ENCODE data around the gene NPAS3. TPM values are rescaled to one million over a fixed set of nuclear protein-coding genes. Genes with fewer than 3 reads are reported as not detected.

NPAS3 gene
- total RNA-seq, 1 experiment from 2014 or later, result not detected

DNA sequence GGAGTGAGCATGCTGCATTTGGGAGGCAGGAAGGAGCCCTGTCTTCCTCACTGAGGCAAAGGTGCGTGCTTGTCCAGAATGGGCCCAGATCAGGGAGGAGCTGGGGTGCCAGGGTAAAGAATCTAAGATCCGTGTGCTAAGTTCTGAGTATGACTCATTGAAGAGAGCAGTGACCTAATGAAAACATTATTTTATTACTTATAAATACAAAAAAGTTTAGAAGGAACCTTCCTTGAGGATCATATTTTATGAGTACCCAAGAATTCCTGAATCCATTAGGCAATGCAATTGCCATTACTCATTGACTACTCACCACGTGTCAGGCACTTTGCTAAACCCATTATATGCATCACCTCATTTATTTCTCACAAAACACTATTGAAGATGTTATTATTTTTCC lies 747.5 kb downstream of the NPAS3 start:
- peak in 1 of 2 experiments; percentile 86 for DNase-seq
- ChIA-PET POLR2A (ENCODE audit: unreplicated experiment) (no interaction called here), CTCF (no interaction called here)
- no peaks in the 10 kb centered on the region for H3K36me3 ChIP-seq (ENCODE audit: low read depth)
- no peak overlapping the region for H2AFZ ChIP-seq
- 0 out of 2 replicates have a peak, but pooled peaks cover 7% of the 10 kb centered on the region for H3K4me1 ChIP-seq (replicated peaks; ENCODE audit: insufficient read depth)
- no peaks in the 10 kb centered on the region for H3K9me2 ChIP-seq (ENCODE audit: insufficient read depth)
- H4K20me1 ChIP-seq (ENCODE audit: insufficient read depth), result no peaks in the 10 kb centered on the region
- H3K4me3 ChIP-seq, result no peak overlapping the region
- no peak overlapping the region; the same call in 1 of the 2 replicates for H3K4me2 ChIP-seq
- BruUV-seq (replicated peaks), result no TSS peak
- H3K79me2 ChIP-seq (ENCODE audit: low read depth), result no peaks in the 10 kb centered on the region
- intact Hi-C loops (cut with micrococcal nuclease; ENCODE audit: unreplicated experiment), result no loop called here
- 0 out of 2 replicates have a peak, but pooled peaks cover 8% of the 10 kb centered on the region for H3F3A ChIP-seq (ENCODE audit: insufficient read depth, low read depth)
- no peak overlapping the region for H3K27ac ChIP-seq
- TF ChIP-seq, protein P1, sequence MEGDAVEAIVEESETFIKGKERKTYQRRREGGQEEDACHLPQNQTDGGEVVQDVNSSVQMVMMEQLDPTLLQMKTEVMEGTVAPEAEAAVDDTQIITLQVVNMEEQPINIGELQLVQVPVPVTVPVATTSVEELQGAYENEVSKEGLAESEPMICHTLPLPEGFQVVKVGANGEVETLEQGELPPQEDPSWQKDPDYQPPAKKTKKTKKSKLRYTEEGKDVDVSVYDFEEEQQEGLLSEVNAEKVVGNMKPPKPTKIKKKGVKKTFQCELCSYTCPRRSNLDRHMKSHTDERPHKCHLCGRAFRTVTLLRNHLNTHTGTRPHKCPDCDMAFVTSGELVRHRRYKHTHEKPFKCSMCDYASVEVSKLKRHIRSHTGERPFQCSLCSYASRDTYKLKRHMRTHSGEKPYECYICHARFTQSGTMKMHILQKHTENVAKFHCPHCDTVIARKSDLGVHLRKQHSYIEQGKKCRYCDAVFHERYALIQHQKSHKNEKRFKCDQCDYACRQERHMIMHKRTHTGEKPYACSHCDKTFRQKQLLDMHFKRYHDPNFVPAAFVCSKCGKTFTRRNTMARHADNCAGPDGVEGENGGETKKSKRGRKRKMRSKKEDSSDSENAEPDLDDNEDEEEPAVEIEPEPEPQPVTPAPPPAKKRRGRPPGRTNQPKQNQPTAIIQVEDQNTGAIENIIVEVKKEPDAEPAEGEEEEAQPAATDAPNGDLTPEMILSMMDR (conservative IDR thresholded peaks at IDR 0.05), result no peak
- no peak for TF ChIP-seq EZH2 (IDR thresholded peaks at IDR 0.05; ENCODE audit: low read depth)
- H3K27me3 ChIP-seq (ENCODE audit: insufficient read depth, low read depth), result no peaks in the 10 kb centered on the region
- H3K9me3 ChIP-seq (ENCODE audit: insufficient read depth, low read depth), result no peaks in the 10 kb centered on the region

DNA sequence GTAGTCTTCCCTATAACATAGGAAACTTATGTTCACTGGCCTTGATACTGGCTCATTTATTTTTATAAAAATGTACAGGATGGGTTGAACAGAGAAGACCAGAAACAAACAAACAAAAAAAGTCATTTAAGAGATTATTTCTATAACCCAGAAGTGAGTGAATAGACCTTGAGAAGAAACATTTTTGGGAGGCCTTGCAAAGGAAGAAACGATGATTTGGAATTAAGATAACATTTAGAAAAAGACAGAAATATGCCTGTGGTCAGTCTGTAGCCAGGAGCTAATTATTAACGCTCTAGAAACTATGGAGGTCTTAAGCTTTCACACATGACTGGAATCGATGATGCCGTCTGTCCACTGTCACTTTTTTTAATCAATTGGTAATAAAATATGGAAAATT lies 748.2 kb downstream of the NPAS3 start:
- no peak for TF ChIP-seq EZH2 (IDR thresholded peaks at IDR 0.05; ENCODE audit: low read depth)
- TF ChIP-seq, protein P1 (conservative IDR thresholded peaks at IDR 0.05), result no peak
- H3K27ac ChIP-seq, result no peak overlapping the region
- no peaks in the 10 kb centered on the region for H3K9me3 ChIP-seq (ENCODE audit: insufficient read depth, low read depth)
- H3K36me3 ChIP-seq (ENCODE audit: low read depth), result no peaks in the 10 kb centered on the region
- H3K4me1 ChIP-seq (replicated peaks; ENCODE audit: insufficient read depth), result 0 out of 2 replicates have a peak, but pooled peaks cover 7% of the 10 kb centered on the region
- no peak overlapping the region for H3K4me3 ChIP-seq
- intact Hi-C loops (cut with micrococcal nuclease; ENCODE audit: unreplicated experiment), result no loop called here
- no peak for DNase-seq
- no peaks in the 10 kb centered on the region for H3K9me2 ChIP-seq (ENCODE audit: insufficient read depth)
- no peaks in the 10 kb centered on the region for H3K79me2 ChIP-seq (ENCODE audit: low read depth)
- H3K4me2 ChIP-seq, result no peak overlapping the region
- no peaks in the 10 kb centered on the region for H4K20me1 ChIP-seq (ENCODE audit: insufficient read depth)
- BruUV-seq (replicated peaks), result no TSS peak
- 0 out of 2 replicates have a peak, but pooled peaks cover 8% of the 10 kb centered on the region for H3F3A ChIP-seq (ENCODE audit: insufficient read depth, low read depth)
- CTCF ChIA-PET, result no interaction called here
- POLR2A ChIA-PET (ENCODE audit: unreplicated experiment), result no interaction called here
- no peaks in the 10 kb centered on the region for H3K27me3 ChIP-seq (ENCODE audit: insufficient read depth, low read depth)
- H2AFZ ChIP-seq, result no peak overlapping the region

DNA sequence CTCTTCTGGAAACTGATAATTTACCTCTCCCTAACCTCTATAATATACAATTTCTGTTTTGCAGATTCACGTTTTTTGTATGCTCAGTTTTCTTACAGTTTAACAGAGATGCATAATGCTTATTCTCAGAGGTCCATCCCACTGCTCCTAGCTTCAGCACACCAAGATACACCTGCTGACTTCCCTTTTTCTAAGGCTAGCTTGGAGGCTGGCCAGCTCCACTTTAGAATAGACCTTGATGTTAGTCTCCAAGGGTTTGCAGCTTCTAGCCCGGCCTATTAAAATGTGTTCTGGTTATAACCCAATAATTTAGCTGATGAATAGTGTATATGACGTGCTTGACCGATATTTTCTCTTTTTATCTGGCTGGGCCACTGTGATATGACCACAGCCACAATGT lies 751.0 kb downstream of the NPAS3 start:
- H3K36me3 ChIP-seq (ENCODE audit: low read depth), result no peaks in the 10 kb centered on the region
- H3K79me2 ChIP-seq (ENCODE audit: low read depth), result no peaks in the 10 kb centered on the region
- intact Hi-C loops (cut with micrococcal nuclease; ENCODE audit: unreplicated experiment), result no loop called here
- H3K27me3 ChIP-seq (ENCODE audit: insufficient read depth, low read depth), result no peaks in the 10 kb centered on the region
- CTCF ChIA-PET, result no interaction called here
- no peaks in the 10 kb centered on the region for H3K9me2 ChIP-seq (ENCODE audit: insufficient read depth)
- 0 out of 2 replicates have a peak, but pooled peaks cover 7% of the 10 kb centered on the region for H3K4me1 ChIP-seq (replicated peaks; ENCODE audit: insufficient read depth)
- TF ChIP-seq, protein P1 (conservative IDR thresholded peaks at IDR 0.05), result no peak
- TF ChIP-seq EZH2 (IDR thresholded peaks at IDR 0.05; ENCODE audit: low read depth), result no peak
- H3K4me3 ChIP-seq, result no peak overlapping the region
- no peak for DNase-seq
- no peak overlapping the region for H3K4me2 ChIP-seq
- no peak overlapping the region for H3K27ac ChIP-seq
- BruUV-seq (replicated peaks), result no TSS peak
- no peaks in the 10 kb centered on the region for H4K20me1 ChIP-seq (ENCODE audit: insufficient read depth)
- H2AFZ ChIP-seq, result no peak overlapping the region
- H3F3A ChIP-seq (ENCODE audit: insufficient read depth, low read depth), result 0 out of 2 replicates have a peak, but pooled peaks cover 8% of the 10 kb centered on the region
- H3K9me3 ChIP-seq (ENCODE audit: insufficient read depth, low read depth), result no peaks in the 10 kb centered on the region
- POLR2A ChIA-PET (ENCODE audit: unreplicated experiment), result no interaction called here
